Activated naive CD4-positive, alpha-beta T cell treated with Interleukin-2 at 50 U/mL for 16 hours (primary cell): ENCODE results near the gene CYB561A3.

Experiments used
- DNase-seq: peaks from one replicate; pipeline ENCODE4 v3.0.0-alpha.2; 2020

CYB561A3 gene

GRCh38 chr11:61309739-61310138, 51.9 kb downstream of the CYB561A3 start:
- DNase-seq = no peak

DNA sequence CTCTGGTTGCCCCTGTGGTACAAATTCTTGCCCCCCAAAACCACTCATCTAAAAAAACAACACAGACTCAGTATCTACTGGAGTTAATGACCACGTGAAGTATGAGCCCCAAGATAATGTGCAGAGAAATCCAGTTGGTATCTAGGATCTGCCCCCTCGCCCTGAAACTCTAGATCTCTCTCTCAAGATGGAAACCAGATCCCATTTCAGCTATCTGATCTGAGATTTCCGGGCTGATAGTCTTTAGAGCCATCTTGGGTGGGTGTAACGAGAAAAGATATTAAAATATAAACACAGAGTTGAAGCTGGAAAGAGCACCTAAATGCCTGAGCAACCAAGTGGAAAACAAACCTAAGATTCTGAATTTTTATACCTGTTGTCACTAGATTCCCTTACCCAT, 52.5 kb downstream of the CYB561A3 start:
- no peak for DNase-seq

DNA sequence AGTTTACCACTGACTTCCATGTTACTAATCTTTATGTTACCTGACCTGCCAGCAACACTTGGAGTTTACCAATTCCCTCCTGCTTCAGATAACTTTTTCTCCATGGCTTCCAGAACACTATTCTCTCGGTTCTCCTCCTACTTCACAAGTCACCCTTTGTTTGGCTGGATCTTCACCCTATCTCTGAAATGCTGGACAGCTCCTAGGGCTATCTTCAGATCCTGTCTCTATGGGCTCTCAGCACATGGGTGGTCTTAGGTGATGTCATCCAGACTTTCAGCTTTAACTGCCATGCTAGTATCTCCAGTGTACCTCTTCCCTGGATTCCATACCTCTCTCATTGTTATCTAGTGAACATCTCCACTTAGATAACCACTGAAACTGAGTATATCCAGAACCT, 54.3 kb downstream of the CYB561A3 start:
- no peak for DNase-seq

DNA sequence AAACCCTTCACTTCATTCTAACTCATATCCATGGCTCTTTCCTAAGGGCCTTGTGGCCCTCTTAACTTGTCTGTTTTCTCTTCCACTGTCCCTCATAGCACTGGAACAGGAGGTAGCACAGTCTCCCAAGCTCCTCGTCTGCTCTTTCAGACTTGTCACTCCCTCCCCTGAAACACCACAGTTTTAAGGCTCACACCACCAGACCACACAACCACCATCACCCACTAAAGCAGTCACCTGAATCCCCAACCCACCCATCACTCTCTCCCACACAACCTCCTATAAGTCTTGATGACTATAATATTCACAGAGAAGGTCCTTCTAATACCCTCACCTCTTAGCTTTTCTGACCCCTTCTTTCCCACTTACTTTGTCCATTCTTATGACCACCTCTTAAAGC, 55.5 kb downstream of the CYB561A3 start:
- no peak for DNase-seq

GRCh38 chr11:61305417-61305816, 56.3 kb downstream of the CYB561A3 start:
- DNase-seq = no peak

GRCh38 chr11:61303725-61304124, 58.0 kb downstream of the CYB561A3 start:
- no peak for DNase-seq

GRCh38 chr11:61302550-61302949, 59.1 kb downstream of the CYB561A3 start:
- DNase-seq = no peak
